B cell (primary cell): ENCODE measurements around the gene CATSPERB. TPM values are rescaled to one million over a fixed set of nuclear protein-coding genes. Genes with fewer than 3 reads are reported as not detected.

ENCODE experiments used
- ATAC-seq: fragments of 200-7000 bp; cut with Tn5 transposase; one replicate; pipeline ENCODE4 v1.10.0; 2021; ENCODE audit warnings: low read depth, mild to moderate bottlenecking, moderate number of reproducible peaks, moderate library complexity
- CTCF ChIA-PET: fragments of 350-600 bp; sonication (Branson Sonifier 250); formaldehyde crosslinking; loops from one replicate; lab custom pipeline; 2021; ENCODE audit warnings: antibody characterized with exemption, inconsistent platforms; lab: Charles Lee
- POLR2A ChIA-PET: fragments of 350-600 bp; sonication (Branson Sonifier 250); formaldehyde crosslinking; loops from one replicate; lab custom pipeline; 2021; ENCODE audit warnings: antibody characterized with exemption; lab: Charles Lee
- DNase-seq: peaks from one replicate; pipeline ENCODE4 v3.0.0; 2013
- H2AFZ ChIP-seq: 2 replicates; pipeline ENCODE4 v1.6.1; 2012; ENCODE audit warnings: mild to moderate bottlenecking, low read depth, low read length; ENCODE audit not compliant: insufficient read depth, poor library complexity, severe bottlenecking
- H3K27ac ChIP-seq, 2 donors: 1 replicate in 1 of 2; 2 replicates in 1 of 2; pipeline ENCODE4 v1.5.1; 2012 to 2013; ENCODE audit warnings: low read length in 2 of 2, mild to moderate bottlenecking in 2 of 2, moderate library complexity in 1 of 2
- H3K27me3 ChIP-seq, 4 experiments: fragments of 200-600 bp in 1 of 4; sonication (generic) in 1 of 4; replicated peaks in 1 of 4; 1 replicate in 2 of 4; 2 replicates in 2 of 4; pipeline versions ENCODE4 v1.6.1 to v1.7.0; 2013 to 2016; ENCODE audit warnings: low read length in 3 of 4, mild to moderate bottlenecking in 2 of 4, mixed read lengths in 1 of 4, moderate library complexity in 1 of 4; ENCODE audit not compliant: insufficient read depth in 4 of 4, control insufficient read depth in 3 of 4; ENCODE audit errors: control extremely low read depth in 1 of 4
- H3K36me3 ChIP-seq, 2 experiments: replicated peaks in 1 of 2; 1 replicate in 1 of 2; 2 replicates in 1 of 2; pipeline versions ENCODE4 v1.6.1 to v1.7.1; 2013; ENCODE audit warnings: low read length in 1 of 2; ENCODE audit not compliant: insufficient read depth in 2 of 2, control insufficient read depth in 1 of 2; ENCODE audit errors: control extremely low read depth in 1 of 2, extremely low read depth in 1 of 2
- H3K4me1 ChIP-seq, 2 donors: fragments of 200-600 bp in 1 of 2; sonication (generic) in 1 of 2; 1 replicate in 1 of 2; 2 replicates in 1 of 2; pipeline versions ENCODE4 v1.5.1 to v1.6.1; 2013 to 2017; ENCODE audit warnings: low read length in 2 of 2; ENCODE audit not compliant: control insufficient read depth in 2 of 2, insufficient read depth in 2 of 2
- H3K4me2 ChIP-seq: replicated peaks from 2 replicates; pipeline ENCODE3; 2012; ENCODE audit warnings: mild to moderate bottlenecking, low read depth, low read length; ENCODE audit not compliant: poor library complexity, severe bottlenecking
- H3K4me3 ChIP-seq, 5 experiments: fragments of 200-600 bp in 1 of 5; sonication (generic) in 1 of 5; 1 replicate in 3 of 5; 2 replicates in 2 of 5; pipeline versions ENCODE4 v1.5.1 to v1.7.0; 2011 to 2016; ENCODE audit warnings: low read length in 4 of 5, mild to moderate bottlenecking in 4 of 5, low read depth in 2 of 5, control low read depth in 1 of 5, moderate library complexity in 1 of 5; ENCODE audit not compliant: insufficient read depth in 1 of 5; ENCODE audit errors: control extremely low read depth in 1 of 5, extremely low read depth in 1 of 5
- H3K79me2 ChIP-seq: fragments of 200-600 bp; sonication (generic); one replicate; pipeline ENCODE4 v1.6.0; 2016; ENCODE audit warnings: low read length; ENCODE audit not compliant: control insufficient read depth, insufficient read depth
- H3K9ac ChIP-seq: fragments of 200-600 bp; sonication (generic); 2 replicates; pipeline ENCODE4 v1.6.1; 2017; ENCODE audit warnings: mild to moderate bottlenecking, low read length, moderate library complexity
- H3K9me3 ChIP-seq, 3 donors: one replicate each; pipeline versions ENCODE4 v1.6.1 to v1.7.1; 2013; ENCODE audit warnings: low read length in 2 of 3; ENCODE audit not compliant: control insufficient read depth in 2 of 3, insufficient read depth in 1 of 3; ENCODE audit errors: control extremely low read depth in 1 of 3
- H4K20me1 ChIP-seq: 2 replicates; pipeline ENCODE4 v1.6.0; 2012; ENCODE audit warnings: mild to moderate bottlenecking, low read length; ENCODE audit not compliant: insufficient read depth, control insufficient read depth, poor library complexity, severe bottlenecking
- H3K27ac Mint-ChIP-seq: one replicate; pipeline ENCODE4 v1.8.0; 2021; ENCODE audit warnings: mixed read lengths
- H3K27me3 Mint-ChIP-seq: one replicate; pipeline ENCODE4 v1.8.0; 2021; ENCODE audit warnings: mixed read lengths
- H3K4me1 Mint-ChIP-seq: one replicate; pipeline ENCODE4 v1.8.0; 2021; ENCODE audit warnings: mixed read lengths
- H3K4me3 Mint-ChIP-seq: one replicate; pipeline ENCODE4 v1.8.0; 2021; ENCODE audit warnings: mixed read lengths
- H3K9me3 Mint-ChIP-seq: one replicate; pipeline ENCODE4 v1.8.0; 2022; ENCODE audit warnings: mixed read lengths; ENCODE audit not compliant: insufficient read depth
- EZH2 ChIP-seq: IDR thresholded peaks from 2 replicates; pipeline ENCODE4 v1.6.1; 2012; ENCODE audit warnings: borderline replicate concordance, low read depth, mild to moderate bottlenecking, moderate library complexity, low read length; ENCODE audit not compliant: insufficient read depth, poor library complexity, severe bottlenecking
- WGBS: methylation state at CpG from one replicate; pipeline ENCODE4 v1.1.5; 2013; ENCODE audit warnings: missing lambda C conversion rate; ENCODE audit not compliant: insufficient coverage; 5-methylcytosine and 5-hydroxymethylcytosine counted together
- intact Hi-C: fragments of 100-400 bp; cut with micrococcal nuclease; formaldehyde crosslinking; loops from one replicate; pipeline ENCODE4 v1.10.0; 2022
- polyA plus RNA-seq: library from polyadenylated mRNA; depleted of rRNA; stranded (reverse); fragments of >200 nt; gene quantifications from 2 replicates; pipeline ENCODE4 v1.2.3, GENCODE V29; 2012
- total RNA-seq, 2 donors: library from RNA; stranded (reverse); fragments of 120-200 nt in 1 of 2; gene quantifications; 1 replicate in 1 of 2; 2 replicates in 1 of 2; pipeline versions ENCODE4 v1.2.3 to v1.2.4, GENCODE V29; 2013 to 2022
- TF ChIP-seq, protein P1 (sequence below): fragments of 200-600 bp; IDR thresholded peaks from one replicate; pipeline ENCODE4 v1.8.0; 2022; ENCODE audit warnings: antibody characterized with exemption, mild to moderate bottlenecking

Gene CATSPERB
- total and polyA plus RNA-seq, 2 donors (not counting 1 experiment from before 2014, with no cell fraction given), result 0.12 to 0.18 TPM

DNA sequence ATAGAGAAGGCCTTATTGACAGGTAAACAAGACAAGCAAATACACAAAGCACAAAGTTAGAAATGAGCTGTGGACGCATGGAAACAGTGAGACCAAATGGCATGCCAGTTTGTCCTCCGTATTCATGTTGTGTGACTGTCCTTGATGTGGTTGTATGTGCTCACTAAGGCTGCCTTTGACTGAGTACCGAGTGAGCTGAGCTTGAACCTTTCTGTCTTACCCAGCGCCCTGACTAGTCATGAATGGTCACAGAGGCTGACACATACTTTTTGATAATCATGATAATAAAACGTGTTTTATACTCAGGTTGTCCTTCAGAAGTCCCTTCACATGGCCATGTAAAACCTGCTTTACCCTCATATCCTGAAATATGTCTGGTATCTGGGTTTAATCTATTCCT is 553 bp upstream of the CATSPERB start:
- Mint-ChIP-seq H3K9me3 (no peaks in the 10 kb centered on the region), H3K4me3 (no peak overlapping the region), H3K4me1 (no peaks in the 10 kb centered on the region), H3K27ac (no peak overlapping the region), H3K27me3 (peaks cover 25% of the 10 kb centered on the region)
- no peaks in the 10 kb centered on the region for H3K79me2 ChIP-seq
- no peak overlapping the region for H3K27ac ChIP-seq
- POLR2A ChIA-PET, result no interaction called here
- H3K27me3 ChIP-seq, result peaks cover 0 to 9% (median 4%) of the 10 kb centered on the region in 4 experiments
- no peak for DNase-seq
- no peak for ATAC-seq
- H3K4me2 ChIP-seq, result no peak overlapping the region
- H3K36me3 ChIP-seq, result no peaks in the 10 kb centered on the region
- 97% methylated on average over 4 of the region's 5 CpGs for WGBS
- H3K4me3 ChIP-seq, result no peak overlapping the region
- TF ChIP-seq, protein P1, sequence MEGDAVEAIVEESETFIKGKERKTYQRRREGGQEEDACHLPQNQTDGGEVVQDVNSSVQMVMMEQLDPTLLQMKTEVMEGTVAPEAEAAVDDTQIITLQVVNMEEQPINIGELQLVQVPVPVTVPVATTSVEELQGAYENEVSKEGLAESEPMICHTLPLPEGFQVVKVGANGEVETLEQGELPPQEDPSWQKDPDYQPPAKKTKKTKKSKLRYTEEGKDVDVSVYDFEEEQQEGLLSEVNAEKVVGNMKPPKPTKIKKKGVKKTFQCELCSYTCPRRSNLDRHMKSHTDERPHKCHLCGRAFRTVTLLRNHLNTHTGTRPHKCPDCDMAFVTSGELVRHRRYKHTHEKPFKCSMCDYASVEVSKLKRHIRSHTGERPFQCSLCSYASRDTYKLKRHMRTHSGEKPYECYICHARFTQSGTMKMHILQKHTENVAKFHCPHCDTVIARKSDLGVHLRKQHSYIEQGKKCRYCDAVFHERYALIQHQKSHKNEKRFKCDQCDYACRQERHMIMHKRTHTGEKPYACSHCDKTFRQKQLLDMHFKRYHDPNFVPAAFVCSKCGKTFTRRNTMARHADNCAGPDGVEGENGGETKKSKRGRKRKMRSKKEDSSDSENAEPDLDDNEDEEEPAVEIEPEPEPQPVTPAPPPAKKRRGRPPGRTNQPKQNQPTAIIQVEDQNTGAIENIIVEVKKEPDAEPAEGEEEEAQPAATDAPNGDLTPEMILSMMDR, result no peak
- TF ChIP-seq EZH2, result no peak
- intact Hi-C loops, result no loop called here
- no peaks in the 10 kb centered on the region for H4K20me1 ChIP-seq
- H3K9ac ChIP-seq, result no peak overlapping the region
- CTCF ChIA-PET, result no interaction called here
- H3K9me3 ChIP-seq, result peaks cover 0 to 3% (median 0%) of the 10 kb centered on the region in 3 donors
- no peak overlapping the region for H2AFZ ChIP-seq
- no peaks in the 10 kb centered on the region for H3K4me1 ChIP-seq

DNA sequence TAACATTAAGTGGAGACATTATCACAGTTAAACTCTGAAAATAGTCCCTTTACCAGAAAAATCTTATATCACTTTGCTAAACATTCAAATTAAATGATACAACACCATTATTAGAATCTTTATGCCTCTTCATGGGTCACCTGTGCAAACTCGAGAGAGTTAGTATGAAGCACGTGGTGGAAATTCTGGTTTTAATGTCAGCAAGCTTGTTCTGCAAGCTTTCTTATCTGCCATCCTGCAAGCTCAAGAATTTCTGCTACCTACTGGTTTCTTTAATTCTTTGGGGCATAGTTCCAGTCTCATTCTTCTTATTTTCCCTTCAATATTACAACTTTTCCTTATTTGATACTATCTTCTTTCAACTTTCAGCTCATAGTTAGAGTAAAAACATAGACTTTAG is 868 bp downstream of the CATSPERB start:
- Histone ChIP-seq H3K4me2 (no peak overlapping the region), H3K36me3 (no peaks in the 10 kb centered on the region), H3K9ac (no peak overlapping the region), H3K9me3 (peaks cover 0 to 3% (median 0%) of the 10 kb centered on the region in 3 donors), H3K4me1 (no peaks in the 10 kb centered on the region), H3K79me2 (no peaks in the 10 kb centered on the region), H4K20me1 (no peaks in the 10 kb centered on the region), H3K27ac (no peak overlapping the region), H2AFZ (no peak overlapping the region), H3K27me3 (peaks cover 0 to 5% (median 3%) of the 10 kb centered on the region in 4 experiments), H3K4me3 (no peak overlapping the region)
- Mint-ChIP-seq H3K27me3 (peaks cover 17% of the 10 kb centered on the region), H3K9me3 (no peaks in the 10 kb centered on the region), H3K4me1 (no peaks in the 10 kb centered on the region), H3K4me3 (no peak overlapping the region), H3K27ac (no peak overlapping the region)
- ChIA-PET CTCF (no interaction called here), POLR2A (no interaction called here)
- DNase-seq (no peak), ATAC-seq (no peak)
- intact Hi-C loops, result no loop called here
- TF ChIP-seq, protein P1, result no peak
- TF ChIP-seq EZH2, result no peak
- WGBS, result no CpG with 5 or more reads among the region's 2 CpGs
